GM19025 (cell line): ENCODE results near the gene PPP4C.

Source experiments
- ATAC-seq: cut with Tn5 transposase; IDR thresholded peaks from one replicate; pipeline ENCODE4 v1.9.1; 2021; ENCODE audit warnings: mild to moderate bottlenecking, low read depth, moderate library complexity; ENCODE audit not compliant: unreplicated experiment

PPP4C gene

GRCh38 chr16:30078744-30079143 lies 3.0 kb downstream of the PPP4C start:
- ATAC-seq = no peak

- no peak for ATAC-seq
Measured at GRCh38 chr16:30079480-30079879, 3.7 kb downstream of the PPP4C start.

GRCh38 chr16:30082545-30083090 lies 6.8 kb downstream of the PPP4C start:
- ATAC-seq = no peak

GRCh38 chr16:30083216-30084055 lies 7.6 kb downstream of the PPP4C start:
- no peak for ATAC-seq

- no peak for ATAC-seq
Measured at GRCh38 chr16:30084096-30084815, 8.5 kb downstream of the PPP4C start.

- no peak for ATAC-seq
Measured at GRCh38 chr16:30084816-30085159, 9.0 kb downstream of the PPP4C start.

GRCh38 chr16:30085247-30085646 lies 9.5 kb downstream of the PPP4C start:
- no peak for ATAC-seq

- ATAC-seq = no peak
Measured at GRCh38 chr16:30085820-30086219, 10.0 kb downstream of the PPP4C start.

- ATAC-seq = no peak
Measured at GRCh38 chr16:30086291-30087140, 10.7 kb downstream of the PPP4C start.

GRCh38 chr16:30087181-30087898 lies 11.5 kb downstream of the PPP4C start:
- no peak for ATAC-seq

GRCh38 chr16:30088237-30088831 lies 12.5 kb downstream of the PPP4C start:
- no peak for ATAC-seq

GRCh38 chr16:30088832-30089624 lies 13.2 kb downstream of the PPP4C start:
- no peak for ATAC-seq

GRCh38 chr16:30090610-30091331 lies 15.0 kb downstream of the PPP4C start:
- no peak for ATAC-seq

- ATAC-seq = peak; percentile 52
Measured at GRCh38 chr16:30091474-30092372, 15.9 kb downstream of the PPP4C start, which contains the start of gene TBX6. TSS of gene TBX6 (minus strand) at chr16:30091924. CDS start at chr16:30091193, 731 bp downstream.

GRCh38 chr16:30092373-30093010 lies 16.7 kb downstream of the PPP4C start:
- peak; percentile 30 for ATAC-seq

GRCh38 chr16:30094541-30095165 lies 18.9 kb downstream of the PPP4C start:
- ATAC-seq = no peak
